ENCODE measurements around the gene DBNDD1. TPM values are rescaled to one million over a fixed set of nuclear protein-coding genes. Genes with fewer than 3 reads are reported as not detected.

DBNDD1 gene
- total and polyA plus RNA-seq, 2 experiments from 2014 or later: 63.3 to 90.8 TPM

GRCh38 chr16:89986600-89986999 lies 32.7 kb downstream of the DBNDD1 start (continued):
- no peak for TF ChIP-seq ZNF462 (CRISPR knock-in tag; IDR thresholded peaks at IDR 0.05)
- TF ChIP-seq EZH2phosphoT487 (IDR thresholded peaks at IDR 0.05; ENCODE audit: unreplicated experiment): no peak
- TF ChIP-seq EZH2 (IDR thresholded peaks at IDR 0.05; ENCODE audit: low read depth, unreplicated experiment): no peak
- no peak for TF ChIP-seq JUNB (IDR thresholded peaks at IDR 0.05; ENCODE audit: unreplicated experiment)
- TF ChIP-seq ZNF114 (CRISPR knock-in tag; IDR thresholded peaks at IDR 0.05): no peak

GRCh38 chr16:89985219-89985618 lies 34.0 kb downstream of the DBNDD1 start:
- no peak for ATAC-seq
- H3K27me3 Mint-ChIP-seq (ENCODE audit: insufficient read depth, low read depth, poor library complexity): peaks cover 3% of the 10 kb centered on the region
- no peak overlapping the region for H3K27ac ChIP-seq (ENCODE audit: low read depth)
- no peak overlapping the region for H3K4me2 ChIP-seq
- H3F3A ChIP-seq (replicated peaks; ENCODE audit: low read depth): no peaks in the 10 kb centered on the region
- H3K4me1 Mint-ChIP-seq: no peaks in the 10 kb centered on the region
- no peaks in the 10 kb centered on the region for H3K9me3 Mint-ChIP-seq
- no peaks in the 10 kb centered on the region for H3K27me3 ChIP-seq (ENCODE audit: insufficient read depth)
- no peaks in the 10 kb centered on the region for H3K9me2 ChIP-seq (ENCODE audit: insufficient read depth)
- no peak overlapping the region for H3K4me3 Mint-ChIP-seq
- peaks cover 9% of the 10 kb centered on the region for H3K36me3 ChIP-seq (ENCODE audit: insufficient read depth)
- no peaks in the 10 kb centered on the region for H3K79me2 ChIP-seq (replicated peaks; ENCODE audit: insufficient read depth)
- no peak overlapping the region for H3K27ac Mint-ChIP-seq
- H3K4me3 ChIP-seq: no peak overlapping the region
- peaks cover 63% of the 10 kb centered on the region for H3K36me3 Mint-ChIP-seq (ENCODE audit: low read depth)
- no peaks in the 10 kb centered on the region for H3K4me1 ChIP-seq (ENCODE audit: insufficient read depth)
- DNase-seq (ENCODE audit: low spot score): no peak
- H4K20me1 ChIP-seq (replicated peaks; ENCODE audit: insufficient read depth): 0 out of 2 replicates have a peak, but pooled peaks cover 7% of the 10 kb centered on the region
- no peak overlapping the region for H2AFZ ChIP-seq
- TF ChIP-seq STAT1 (IDR thresholded peaks at IDR 0.05; ENCODE audit: unreplicated experiment) (no peak), ZNF462 (CRISPR knock-in tag; IDR thresholded peaks at IDR 0.05) (no peak), ZNF331 (CRISPR knock-in tag; IDR thresholded peaks at IDR 0.05; ENCODE audit: low read depth) (no peak), POLR2AphosphoS5 (IDR thresholded peaks at IDR 0.05; ENCODE audit: low read depth) (no peak), EZH2phosphoT487 (IDR thresholded peaks at IDR 0.05; ENCODE audit: unreplicated experiment) (no peak), CREB1 (CRISPR knock-in tag; IDR thresholded peaks at IDR 0.05; ENCODE audit: low read depth) (no peak), ETS1 (IDR thresholded peaks at IDR 0.05) (no peak)
